ENCODE measurements around the gene DAPK2.

DNA sequence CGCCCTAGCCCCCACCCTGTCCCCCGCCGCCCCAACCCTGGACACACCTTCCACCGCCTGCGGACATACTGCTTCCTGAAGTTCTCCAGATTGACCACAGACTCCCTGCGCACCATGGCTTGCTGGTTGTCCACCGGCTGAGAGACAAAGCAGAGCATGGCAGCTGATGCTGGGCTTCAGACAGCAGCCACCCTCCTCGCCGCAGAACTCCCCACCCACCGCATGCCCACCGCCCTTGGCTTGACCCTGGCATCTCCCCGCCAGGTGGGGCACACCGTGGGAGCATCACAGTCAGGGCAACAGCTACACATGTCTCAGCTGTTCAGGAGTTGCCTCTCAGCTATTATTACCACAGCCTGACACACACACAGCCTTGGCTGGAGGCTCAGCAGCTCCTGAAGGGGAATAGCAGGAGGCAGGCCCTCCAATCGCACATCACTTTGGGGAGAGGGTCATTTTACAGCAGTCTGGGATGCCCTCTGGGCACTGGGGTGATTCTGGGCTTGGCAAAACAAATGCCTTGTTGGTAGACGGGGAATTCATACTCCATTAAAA lies 134.1 kb downstream of the DAPK2 start:
- TF ChIP-seq, protein P1, sequence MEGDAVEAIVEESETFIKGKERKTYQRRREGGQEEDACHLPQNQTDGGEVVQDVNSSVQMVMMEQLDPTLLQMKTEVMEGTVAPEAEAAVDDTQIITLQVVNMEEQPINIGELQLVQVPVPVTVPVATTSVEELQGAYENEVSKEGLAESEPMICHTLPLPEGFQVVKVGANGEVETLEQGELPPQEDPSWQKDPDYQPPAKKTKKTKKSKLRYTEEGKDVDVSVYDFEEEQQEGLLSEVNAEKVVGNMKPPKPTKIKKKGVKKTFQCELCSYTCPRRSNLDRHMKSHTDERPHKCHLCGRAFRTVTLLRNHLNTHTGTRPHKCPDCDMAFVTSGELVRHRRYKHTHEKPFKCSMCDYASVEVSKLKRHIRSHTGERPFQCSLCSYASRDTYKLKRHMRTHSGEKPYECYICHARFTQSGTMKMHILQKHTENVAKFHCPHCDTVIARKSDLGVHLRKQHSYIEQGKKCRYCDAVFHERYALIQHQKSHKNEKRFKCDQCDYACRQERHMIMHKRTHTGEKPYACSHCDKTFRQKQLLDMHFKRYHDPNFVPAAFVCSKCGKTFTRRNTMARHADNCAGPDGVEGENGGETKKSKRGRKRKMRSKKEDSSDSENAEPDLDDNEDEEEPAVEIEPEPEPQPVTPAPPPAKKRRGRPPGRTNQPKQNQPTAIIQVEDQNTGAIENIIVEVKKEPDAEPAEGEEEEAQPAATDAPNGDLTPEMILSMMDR (IDR thresholded peaks at IDR 0.05; ENCODE audit: insufficient read depth, low read length) = no peak
- TF ChIP-seq POLR2AphosphoS5 (IDR thresholded peaks at IDR 0.05; ENCODE audit: low read depth) = no peak
- TF ChIP-seq GABPA (IDR thresholded peaks at IDR 0.05; ENCODE audit: low read depth) = no peak
- TF ChIP-seq, protein P2, sequence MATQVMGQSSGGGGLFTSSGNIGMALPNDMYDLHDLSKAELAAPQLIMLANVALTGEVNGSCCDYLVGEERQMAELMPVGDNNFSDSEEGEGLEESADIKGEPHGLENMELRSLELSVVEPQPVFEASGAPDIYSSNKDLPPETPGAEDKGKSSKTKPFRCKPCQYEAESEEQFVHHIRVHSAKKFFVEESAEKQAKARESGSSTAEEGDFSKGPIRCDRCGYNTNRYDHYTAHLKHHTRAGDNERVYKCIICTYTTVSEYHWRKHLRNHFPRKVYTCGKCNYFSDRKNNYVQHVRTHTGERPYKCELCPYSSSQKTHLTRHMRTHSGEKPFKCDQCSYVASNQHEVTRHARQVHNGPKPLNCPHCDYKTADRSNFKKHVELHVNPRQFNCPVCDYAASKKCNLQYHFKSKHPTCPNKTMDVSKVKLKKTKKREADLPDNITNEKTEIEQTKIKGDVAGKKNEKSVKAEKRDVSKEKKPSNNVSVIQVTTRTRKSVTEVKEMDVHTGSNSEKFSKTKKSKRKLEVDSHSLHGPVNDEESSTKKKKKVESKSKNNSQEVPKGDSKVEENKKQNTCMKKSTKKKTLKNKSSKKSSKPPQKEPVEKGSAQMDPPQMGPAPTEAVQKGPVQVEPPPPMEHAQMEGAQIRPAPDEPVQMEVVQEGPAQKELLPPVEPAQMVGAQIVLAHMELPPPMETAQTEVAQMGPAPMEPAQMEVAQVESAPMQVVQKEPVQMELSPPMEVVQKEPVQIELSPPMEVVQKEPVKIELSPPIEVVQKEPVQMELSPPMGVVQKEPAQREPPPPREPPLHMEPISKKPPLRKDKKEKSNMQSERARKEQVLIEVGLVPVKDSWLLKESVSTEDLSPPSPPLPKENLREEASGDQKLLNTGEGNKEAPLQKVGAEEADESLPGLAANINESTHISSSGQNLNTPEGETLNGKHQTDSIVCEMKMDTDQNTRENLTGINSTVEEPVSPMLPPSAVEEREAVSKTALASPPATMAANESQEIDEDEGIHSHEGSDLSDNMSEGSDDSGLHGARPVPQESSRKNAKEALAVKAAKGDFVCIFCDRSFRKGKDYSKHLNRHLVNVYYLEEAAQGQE (IDR thresholded peaks at IDR 0.05; ENCODE audit: insufficient replicate concordance, low read depth) = no peak
- TF ChIP-seq SPI1 (IDR thresholded peaks at IDR 0.05; ENCODE audit: borderline replicate concordance, low read depth) = no peak

Measured in HL-60 (cell line).